Aorta (tissue), 5 donors: ENCODE results near the gene TEX52. TPM values are rescaled to one million over a fixed set of nuclear protein-coding genes. Genes with fewer than 3 reads are reported as not detected.

Experiments
- ATAC-seq: fragments of 200-7000 bp; cut with Tn5 transposase; one replicate; pipeline ENCODE4 v1.9.1; 2022; ENCODE audit warnings: moderate library complexity; ENCODE audit not compliant: low FRiP score
- DNase-seq, 2 donors: peaks; one replicate each; pipeline ENCODE4 v3.0.0-alpha.2; 2020
- H3K27ac ChIP-seq, 2 donors: one replicate each; pipeline ENCODE4 v1.5.1; 2013; ENCODE audit warnings: low read length in 2 of 2, mild to moderate bottlenecking in 2 of 2, moderate library complexity in 2 of 2, control low read depth in 1 of 2, inconsistent platforms in 1 of 2, low read depth in 1 of 2
- H3K27me3 ChIP-seq, 2 donors: one replicate each; pipeline ENCODE4 v1.6.1; 2013; ENCODE audit warnings: control low read depth in 1 of 2, low read length in 1 of 2, mild to moderate bottlenecking in 1 of 2, moderate library complexity in 1 of 2; ENCODE audit not compliant: insufficient read depth in 2 of 2, control insufficient read depth in 1 of 2
- H3K36me3 ChIP-seq, 2 donors: one replicate each; pipeline ENCODE4 v1.6.1; 2013; ENCODE audit warnings: control low read depth in 1 of 2, low read length in 1 of 2, mild to moderate bottlenecking in 1 of 2; ENCODE audit not compliant: insufficient read depth in 2 of 2, control insufficient read depth in 1 of 2
- H3K4me1 ChIP-seq, 2 donors: one replicate each; pipeline ENCODE4 v1.6.1; 2013; ENCODE audit warnings: low read length in 2 of 2, control low read depth in 1 of 2, mild to moderate bottlenecking in 1 of 2, moderate library complexity in 1 of 2; ENCODE audit not compliant: insufficient read depth in 2 of 2, control insufficient read depth in 1 of 2
- H3K4me3 ChIP-seq, 2 donors: one replicate each; pipeline ENCODE4 v1.5.1; 2013; ENCODE audit warnings: low read length in 2 of 2, control low read depth in 1 of 2, mild to moderate bottlenecking in 1 of 2
- H3K9me3 ChIP-seq: one replicate; pipeline ENCODE4 v1.6.1; 2013; ENCODE audit warnings: mild to moderate bottlenecking, low read length; ENCODE audit not compliant: control insufficient read depth
- WGBS, 2 donors: extraction: QIAGEN DNeasy Blood & Tissue Kit; methylation state at CpG; one replicate each; pipeline ENCODE4 v1.1.7; 2013; 5-methylcytosine and 5-hydroxymethylcytosine counted together
- intact Hi-C, 2 donors: fragments of 100-400 bp; cut with DNase I; formaldehyde crosslinking; loops; one replicate each; pipeline versions ENCODE4 v1.14.2 to v1.15.0; 2022
- polyA plus RNA-seq, 2 donors: library from polyadenylated mRNA; stranded (reverse); fragments of 200-250 nt; gene quantifications; one replicate each; pipeline ENCODE4 v1.2.3, GENCODE V29; 2013
- total RNA-seq, 2 donors: library from RNA; stranded (reverse); fragmentation: NEBNext Ultra II Directional; extraction: Animal tissue kit (Norgen Biotek cat#: 25700); gene quantifications; one replicate each; pipeline ENCODE4 v1.2.1, GENCODE V29; 2021
- donor health status: healthy with polysubstance abuse.
- donor health status: Bipolar disorder and iron deficiency.
- donor health status: DM: no; HTN: no; CAD: no.
- donor health status: DM: no; HTN: no; CAD: no.
- donor health status: DM: yes; HTN: yes; CAD: no.

TEX52 gene
- total and polyA plus RNA-seq, 4 donors = not detected

DNA sequence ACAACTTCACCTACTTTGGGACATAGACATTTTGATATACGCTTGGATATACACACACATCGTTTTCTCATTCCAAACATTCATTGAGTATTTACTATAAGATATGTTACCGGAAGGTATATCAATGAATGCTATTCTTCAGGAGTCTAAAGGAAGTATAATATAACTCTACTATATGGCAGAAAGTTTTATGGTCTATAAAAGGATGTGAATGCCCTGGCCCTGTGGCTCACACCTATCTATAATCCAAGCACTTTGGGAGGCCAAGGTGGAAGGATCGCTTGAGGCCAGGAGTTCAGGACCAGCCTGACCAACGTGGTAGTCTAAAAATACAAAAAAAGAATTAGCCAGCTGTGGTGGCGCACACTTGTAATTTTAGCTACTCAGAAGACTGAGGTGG lies 27.6 kb downstream of the TEX52 start:
- H3K4me1 ChIP-seq = no peaks in the 10 kb centered on the region
- no peak overlapping the region for H3K4me3 ChIP-seq
- H3K27ac ChIP-seq = no peak overlapping the region
- ATAC-seq = no peak
- intact Hi-C loops = no loop called here
- 91 to 95% methylated on average over 6 of the region's 6 CpGs for whole genome bisulfite sequencing, 2 donors
- no peaks in the 10 kb centered on the region for H3K27me3 ChIP-seq
- DNase-seq = no peak
- no peaks in the 10 kb centered on the region for H3K9me3 ChIP-seq
- H3K36me3 ChIP-seq = peaks cover 4 to 5% of the 10 kb centered on the region in 2 donors

DNA sequence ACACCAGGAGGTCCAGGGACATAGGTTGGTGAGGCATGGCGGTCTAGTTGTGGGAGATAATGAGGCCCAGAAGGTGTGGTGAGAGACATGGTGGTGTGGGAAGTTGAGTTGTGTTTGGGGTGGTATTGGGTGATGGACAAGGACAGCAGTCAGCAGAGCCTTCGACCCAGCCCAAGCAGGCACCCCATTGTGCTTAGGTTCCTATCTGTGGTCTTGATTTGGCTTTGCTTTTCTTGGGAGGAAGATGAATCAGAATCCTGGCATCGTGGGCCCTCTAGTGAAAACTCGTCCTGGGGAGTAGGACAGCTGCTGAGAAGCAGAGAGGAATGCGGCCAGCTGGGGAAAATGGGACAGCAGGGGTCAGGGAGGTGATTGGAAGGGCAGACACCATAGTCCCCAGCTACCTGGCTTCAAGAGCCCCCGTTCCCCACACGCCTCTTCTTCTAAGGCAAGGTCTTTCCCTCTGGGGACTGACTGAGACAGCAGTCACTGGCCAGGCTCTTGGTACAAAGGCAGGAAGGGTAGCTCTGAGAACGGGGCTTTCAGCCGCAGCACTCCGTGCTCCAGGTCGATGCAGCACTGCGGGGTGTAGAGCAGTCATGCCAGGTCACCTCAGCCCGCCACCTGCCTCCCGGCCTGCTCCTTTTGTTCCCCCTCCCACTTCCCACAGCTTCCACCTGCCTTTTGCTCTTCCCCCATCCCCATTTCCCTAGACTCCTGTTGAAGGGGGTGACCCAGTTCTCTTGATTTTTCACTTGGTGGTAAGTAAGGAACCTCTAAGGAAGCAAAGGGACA lies 29.9 kb downstream of the TEX52 start:
- H3K27me3 ChIP-seq = no peaks in the 10 kb centered on the region
- ATAC-seq (no peak), DNase-seq (no peak)
- no peaks in the 10 kb centered on the region for H3K9me3 ChIP-seq
- no peak overlapping the region for H3K4me3 ChIP-seq
- H3K27ac ChIP-seq = no peak overlapping the region
- H3K4me1 ChIP-seq = no peaks in the 10 kb centered on the region
- H3K36me3 ChIP-seq = peaks cover 9 to 12% of the 10 kb centered on the region in 2 donors
- intact Hi-C loops = no loop called here
- WGBS, 2 donors = 83% methylated on average over 12 to 14 of the region's 14 CpGs

DNA sequence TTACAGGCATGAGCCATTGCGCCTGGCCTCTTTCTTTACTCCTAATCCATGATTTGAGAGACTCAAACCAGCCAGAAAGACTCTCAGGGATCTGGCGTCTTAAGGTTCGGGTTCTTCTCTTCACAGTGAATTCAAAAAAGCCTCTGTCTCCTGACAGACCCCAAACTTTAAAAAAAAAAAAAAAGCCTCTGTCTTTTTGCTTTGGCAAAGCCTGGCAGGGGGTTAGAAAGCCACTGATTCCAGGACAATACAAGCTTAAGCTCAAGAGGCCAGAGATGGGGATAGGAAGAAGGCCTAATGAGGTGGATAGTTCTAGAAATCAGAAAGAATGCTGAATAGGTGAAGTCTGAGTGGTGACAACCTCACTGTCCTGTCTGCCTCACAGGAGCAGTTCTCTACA lies 30.8 kb downstream of the TEX52 start:
- H3K4me3 ChIP-seq = no peak overlapping the region
- H3K4me1 ChIP-seq = no peaks in the 10 kb centered on the region
- no peak for DNase-seq
- peaks cover 9 to 12% of the 10 kb centered on the region in 2 donors for H3K36me3 ChIP-seq
- no peak overlapping the region for H3K27ac ChIP-seq
- no peaks in the 10 kb centered on the region for H3K27me3 ChIP-seq
- ATAC-seq = no peak
- H3K9me3 ChIP-seq = no peaks in the 10 kb centered on the region
- intact Hi-C loops = no loop called here
- 95 to 97% methylated on average over 3 of the region's 3 CpGs for WGBS, 2 donors

DNA sequence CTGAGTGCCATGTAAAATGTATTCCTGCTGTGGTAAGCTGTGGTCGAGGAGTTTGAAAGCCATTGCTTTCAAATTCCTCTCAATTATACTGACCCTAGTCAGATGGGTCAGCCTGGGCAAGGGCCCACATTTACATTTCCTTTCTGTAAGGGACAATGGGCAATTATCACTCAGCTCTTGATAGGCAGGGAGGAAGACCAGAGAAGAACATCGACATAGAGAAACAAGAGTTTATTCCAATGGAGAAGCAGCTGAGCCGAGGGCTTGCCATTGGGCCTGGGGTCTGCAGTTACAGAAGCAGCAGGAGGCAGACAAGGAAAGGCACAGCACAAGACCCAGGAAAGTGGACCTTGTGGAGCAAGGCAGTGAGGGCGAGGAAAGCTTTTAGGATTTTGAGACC lies 31.7 kb downstream of the TEX52 start:
- Histone ChIP-seq H3K4me1 (no peaks in the 10 kb centered on the region), H3K4me3 (no peak overlapping the region), H3K27me3 (no peaks in the 10 kb centered on the region), H3K27ac (no peak overlapping the region), H3K9me3 (no peaks in the 10 kb centered on the region), H3K36me3 (peaks cover 9 to 15% of the 10 kb centered on the region in 2 donors)
- ATAC-seq (no peak), DNase-seq (no peak)
- intact Hi-C loops = no loop called here
- 77 to 84% methylated on average over 4 of the region's 4 CpGs for WGBS, 2 donors

DNA sequence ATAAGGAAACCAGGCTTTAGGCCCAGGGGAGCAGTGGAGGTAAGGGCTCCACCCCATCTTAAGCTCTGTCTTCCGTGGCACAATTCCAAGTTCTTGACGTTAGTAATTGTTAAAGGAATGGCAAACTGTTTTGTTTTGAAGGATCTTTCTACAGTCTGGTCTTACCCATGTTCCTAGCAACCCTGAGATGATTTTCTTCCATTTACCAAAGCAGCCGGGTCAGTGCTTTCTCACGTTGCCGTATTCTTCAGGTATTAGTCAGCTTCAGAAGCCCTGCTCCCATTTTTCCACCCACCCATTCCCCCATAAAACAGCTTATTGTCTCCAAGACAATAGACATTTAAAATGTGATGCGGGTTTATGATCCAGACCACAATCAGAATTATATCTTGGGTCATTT lies 32.3 kb downstream of the TEX52 start:
- Histone ChIP-seq H3K36me3 (peaks cover 9 to 15% of the 10 kb centered on the region in 2 donors), H3K27me3 (no peaks in the 10 kb centered on the region), H3K4me3 (no peak overlapping the region), H3K9me3 (no peaks in the 10 kb centered on the region), H3K4me1 (no peaks in the 10 kb centered on the region), H3K27ac (no peak overlapping the region)
- WGBS, 2 donors = 75 to 79% methylated on average over 6 of the region's 6 CpGs
- intact Hi-C loops = no loop called here
- ATAC-seq (no peak), DNase-seq (no peak)

DNA sequence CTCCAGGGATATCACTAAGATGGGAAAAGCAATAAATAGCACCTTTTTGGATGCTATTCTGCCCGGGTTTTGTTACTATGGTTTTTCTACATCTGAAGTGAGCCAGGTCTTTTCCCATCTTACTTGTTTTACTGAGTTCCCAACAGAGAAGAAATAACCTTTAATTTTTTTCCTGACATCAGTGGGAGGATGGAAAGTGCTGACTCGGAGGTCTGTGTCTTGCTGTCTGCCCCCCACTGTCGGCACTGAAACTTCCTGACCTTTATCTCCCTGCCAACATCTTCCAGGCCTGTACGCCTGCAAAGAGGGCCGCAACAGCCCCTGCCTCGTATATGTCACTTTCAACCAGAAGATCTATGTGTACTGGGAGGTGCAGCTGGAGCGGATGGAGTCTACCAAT lies 33.4 kb downstream of the TEX52 start:
- WGBS, 2 donors = 63 to 69% methylated on average over 7 of the region's 7 CpGs
- peaks cover 9 to 15% of the 10 kb centered on the region in 2 donors for H3K36me3 ChIP-seq

DNA sequence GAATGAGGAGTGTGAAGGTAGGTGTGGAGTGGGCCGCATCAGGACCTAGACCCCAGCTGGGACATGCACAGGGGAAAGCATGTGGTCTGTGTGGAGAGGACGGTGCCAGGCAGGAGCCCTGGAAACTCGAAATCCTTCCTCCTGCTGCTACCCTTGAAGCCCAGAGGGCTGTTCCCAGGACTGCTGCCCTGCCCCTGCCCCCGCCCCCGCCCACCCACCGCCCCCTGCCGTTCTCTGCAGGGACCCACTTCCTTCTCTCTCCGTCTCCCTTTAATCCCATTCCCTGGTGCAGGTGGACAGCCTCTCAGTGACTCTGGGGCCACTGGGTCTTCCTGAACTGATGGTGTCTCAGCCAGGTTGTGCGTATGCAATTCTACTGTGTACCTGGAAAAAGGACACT lies 36.4 kb downstream of the TEX52 start:
- intact Hi-C loops = no loop called here
- ATAC-seq = no peak
- Histone ChIP-seq H3K27ac (no peak overlapping the region), H3K27me3 (no peaks in the 10 kb centered on the region), H3K4me1 (no peaks in the 10 kb centered on the region), H3K36me3 (peaks cover 9 to 17% of the 10 kb centered on the region in 2 donors), H3K9me3 (no peaks in the 10 kb centered on the region), H3K4me3 (no peak overlapping the region)
- DNase-seq = no peak
- 70 to 79% methylated on average over 9 of the region's 9 CpGs for WGBS, 2 donors

More for the DNA sequence above, 33.4 kb downstream of the TEX52 start:
- ATAC-seq (no peak), DNase-seq (no peak)
- intact Hi-C loops = no loop called here
- Histone ChIP-seq H3K4me3 (no peak overlapping the region), H3K27ac (no peak overlapping the region), H3K9me3 (no peaks in the 10 kb centered on the region), H3K4me1 (no peaks in the 10 kb centered on the region), H3K27me3 (no peaks in the 10 kb centered on the region)

DNA sequence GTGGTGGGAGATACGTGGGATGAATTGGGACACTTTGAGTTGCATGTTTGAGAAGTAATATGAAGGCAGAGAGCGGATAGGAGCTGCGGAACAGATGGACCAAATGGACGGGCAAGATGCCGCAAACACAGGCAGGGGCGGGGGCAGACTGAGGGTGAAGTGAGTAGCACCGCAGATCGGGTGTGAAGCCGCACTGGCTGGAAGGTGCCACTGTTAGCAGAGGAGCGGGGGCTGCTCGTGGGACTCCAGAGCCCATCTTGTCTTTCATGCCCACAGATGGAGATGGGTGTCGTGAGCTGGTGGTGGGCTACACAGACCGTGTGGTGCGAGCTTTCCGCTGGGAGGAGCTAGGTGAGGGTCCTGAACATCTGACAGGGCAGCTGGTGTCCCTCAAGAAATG lies 37.0 kb downstream of the TEX52 start:
- Histone ChIP-seq H3K9me3 (no peaks in the 10 kb centered on the region), H3K27me3 (no peaks in the 10 kb centered on the region), H3K27ac (no peak overlapping the region), H3K4me1 (no peaks in the 10 kb centered on the region), H3K36me3 (peaks cover 9 to 15% of the 10 kb centered on the region in 2 donors), H3K4me3 (no peak overlapping the region)
- DNase-seq = no peak
- intact Hi-C loops = no loop called here
- 84 to 92% methylated on average over 15 of the region's 15 CpGs for WGBS, 2 donors
- no peak for ATAC-seq
